Liver (tissue), 9 donors: Measurements from ENCODE around the gene CDC37. TPM values are rescaled to one million over a fixed set of nuclear protein-coding genes. Genes with fewer than 3 reads are reported as not detected.

Source experiments
- DNase-seq: peaks from one replicate; pipeline ENCODE4 v3.0.0-alpha.2; 2017; ENCODE audit warnings: low spot score
- H3K27ac ChIP-seq, 2 donors: one replicate each; pipeline ENCODE4 v1.7.0; 2013; ENCODE audit warnings: inconsistent platforms in 2 of 2, low read length in 2 of 2, control low read depth in 1 of 2, low read depth in 1 of 2, mild to moderate bottlenecking in 1 of 2
- H3K27me3 ChIP-seq, 4 donors: one replicate each; pipeline versions ENCODE4 v1.6.1 to v1.7.0; 2013; ENCODE audit warnings: low read length in 3 of 4, inconsistent platforms in 1 of 4, mild to moderate bottlenecking in 1 of 4, moderate library complexity in 1 of 4; ENCODE audit not compliant: control insufficient read depth in 4 of 4, insufficient read depth in 4 of 4
- H3K36me3 ChIP-seq, 4 donors: one replicate each; pipeline versions ENCODE4 v1.6.1 to v1.7.0; 2013; ENCODE audit warnings: low read length in 3 of 4, mild to moderate bottlenecking in 3 of 4, low read depth in 1 of 4, moderate library complexity in 1 of 4; ENCODE audit not compliant: control insufficient read depth in 4 of 4, insufficient read depth in 3 of 4
- H3K4me1 ChIP-seq, 4 donors: one replicate each; pipeline versions ENCODE4 v1.6.1 to v1.7.0; 2013; ENCODE audit warnings: low read length in 3 of 4, mild to moderate bottlenecking in 3 of 4, moderate library complexity in 1 of 4; ENCODE audit not compliant: control insufficient read depth in 4 of 4, insufficient read depth in 4 of 4
- H3K4me3 ChIP-seq, 3 donors: one replicate each; pipeline versions ENCODE4 v1.6.1 to v1.7.0; 2013; ENCODE audit warnings: low read length in 3 of 3, control low read depth in 1 of 3, low read depth in 1 of 3, mild to moderate bottlenecking in 1 of 3
- H3K9ac ChIP-seq, 2 donors: one replicate each; pipeline ENCODE4 v1.7.0; 2013; ENCODE audit warnings: low read length in 2 of 2, mild to moderate bottlenecking in 2 of 2, moderate library complexity in 2 of 2, control low read depth in 1 of 2, low read depth in 1 of 2
- H3K9me3 ChIP-seq, 4 donors: one replicate each; pipeline versions ENCODE4 v1.6.1 to v1.7.0; 2013; ENCODE audit warnings: low read length in 3 of 4; ENCODE audit not compliant: control insufficient read depth in 4 of 4
- ATF3 ChIP-seq: IDR thresholded peaks from 2 replicates; pipeline ENCODE4 v1.6.1; 2016; ENCODE audit warnings: antibody characterized with exemption
- CTCF ChIP-seq: fragments of 150-350 bp; IDR thresholded peaks from 2 replicates; pipeline ENCODE4 v1.5.1; 2017; ENCODE audit warnings: improper control_type of control experiment, low read depth, low read length; ENCODE audit not compliant: missing input control
- FOXA1 ChIP-seq: IDR thresholded peaks from 2 replicates; pipeline ENCODE4 v1.6.1; 2016; ENCODE audit warnings: antibody characterized with exemption
- FOXA2 ChIP-seq: IDR thresholded peaks from 2 replicates; pipeline ENCODE4 v1.6.1; 2016; ENCODE audit warnings: antibody characterized with exemption
- GABPA ChIP-seq, 2 donors: IDR thresholded peaks in 1 of 2; conservative IDR thresholded peaks in 1 of 2; 2 replicates each; pipeline ENCODE4 v1.6.1; 2016; ENCODE audit warnings: antibody characterized with exemption in 2 of 2, mild to moderate bottlenecking in 1 of 2, moderate library complexity in 1 of 2
- HNF4A ChIP-seq, 2 donors: conservative IDR thresholded peaks; 2 replicates each; pipeline ENCODE4 v1.6.1; 2016; ENCODE audit warnings: antibody characterized with exemption in 2 of 2, mild to moderate bottlenecking in 2 of 2
- HNF4G ChIP-seq: IDR thresholded peaks from 2 replicates; pipeline ENCODE4 v1.6.1; 2016; ENCODE audit warnings: antibody characterized with exemption
- JUND ChIP-seq, 2 donors: IDR thresholded peaks; 2 replicates each; pipeline ENCODE4 v1.6.1; 2016; ENCODE audit warnings: antibody characterized with exemption in 2 of 2
- NR2F2 ChIP-seq: IDR thresholded peaks from 2 replicates; pipeline ENCODE4 v1.6.1; 2016; ENCODE audit warnings: antibody characterized with exemption
- RAD21 ChIP-seq, 2 donors: IDR thresholded peaks; 2 replicates each; pipeline ENCODE4 v1.6.1; 2016; ENCODE audit warnings: antibody characterized with exemption in 2 of 2, mild to moderate bottlenecking in 2 of 2
- REST ChIP-seq: IDR thresholded peaks from 2 replicates; pipeline ENCODE4 v1.6.1; 2016; ENCODE audit warnings: antibody characterized with exemption, mild to moderate bottlenecking
- SP1 ChIP-seq: IDR thresholded peaks from 2 replicates; pipeline ENCODE4 v1.6.1; 2018; ENCODE audit warnings: antibody characterized with exemption, mild to moderate bottlenecking
- TAF1 ChIP-seq: conservative IDR thresholded peaks from 2 replicates; pipeline ENCODE4 v1.6.1; 2016; ENCODE audit warnings: antibody characterized with exemption, mild to moderate bottlenecking
- YY1 ChIP-seq: IDR thresholded peaks from 2 replicates; pipeline ENCODE4 v1.6.1; 2016; ENCODE audit warnings: antibody characterized with exemption, mild to moderate bottlenecking
- WGBS: extraction: QIAGEN DNeasy Blood & Tissue Kit; methylation state at CpG from one replicate; pipeline ENCODE4 v1.1.7; 2013; 5-methylcytosine and 5-hydroxymethylcytosine counted together
- polyA plus RNA-seq, 2 donors: library from polyadenylated mRNA; stranded (reverse) in 1 of 2; unstranded in 1 of 2; fragments of 200-250 nt in 1 of 2; fragments of >200 nt in 1 of 2; fragmentation: Nextera tagmentation in 1 of 2; extraction: Ambion mirVana in 1 of 2; gene quantifications; one replicate each; pipeline versions ENCODE4 v1.2.1 to v1.2.3, GENCODE V29; 2013 to 2015
- total RNA-seq, 2 donors: library from RNA; depleted of rRNA; stranded (reverse); fragments of >200 nt; gene quantifications; one replicate each; pipeline ENCODE4 v1.2.3, GENCODE V29; 2014
- donor health status: healthy.
- donor health status: healthy.
- donor health status: healthy.
- donor health status: healthy.
- donor health status: healthy.

The CDC37 gene
- total and polyA plus RNA-seq, 4 donors: 46.0 to 69.9 (median 56.8) TPM

DNA sequence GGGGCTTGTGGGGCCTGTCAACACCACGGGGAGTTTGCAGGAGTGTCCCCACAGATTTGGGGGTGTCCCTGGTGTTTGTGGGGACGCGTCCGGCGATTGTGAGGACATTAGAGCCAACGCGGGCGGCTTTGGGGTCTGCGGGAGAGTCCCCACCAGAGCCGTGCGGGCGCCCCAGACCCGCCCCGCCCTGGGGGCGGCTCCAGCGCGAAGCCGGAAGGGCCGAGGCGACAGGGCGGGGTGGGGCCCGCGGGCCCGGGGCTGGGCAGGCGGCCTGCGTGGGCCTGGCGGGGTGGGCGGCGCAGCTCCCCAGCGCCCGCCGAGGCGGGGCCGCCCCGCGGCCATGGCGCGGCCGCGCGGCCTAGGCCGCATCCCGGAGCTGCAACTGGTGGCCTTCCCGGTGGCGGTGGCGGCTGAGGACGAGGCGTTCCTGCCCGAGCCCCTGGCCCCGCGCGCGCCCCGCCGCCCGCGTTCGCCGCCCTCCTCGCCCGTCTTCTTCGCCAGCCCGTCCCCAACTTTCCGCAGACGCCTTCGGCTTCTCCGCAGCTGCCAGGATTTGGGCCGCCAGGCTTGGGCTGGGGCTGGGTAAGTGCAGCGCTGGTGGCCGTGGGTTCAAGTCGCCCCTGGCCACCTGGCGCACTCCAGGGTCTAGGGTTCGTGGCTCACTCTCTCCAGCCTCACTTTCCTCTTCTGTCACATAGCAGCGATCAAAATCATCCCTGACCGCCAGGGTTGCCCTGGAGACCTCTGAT lies 27.3 kb upstream of the CDC37 start:
- Histone ChIP-seq H3K4me3 (peak overlapping the region; percentile 2 to 50 (median 49)), H3K27ac (no peak overlapping the region), H3K36me3 (no peaks in the 10 kb centered on the region), H3K9ac (no peak overlapping the region), H3K27me3 (peaks cover 0 to 5% (median 2%) of the 10 kb centered on the region in 4 donors), H3K9me3 (no peaks in the 10 kb centered on the region), H3K4me1 (peaks cover 3 to 13% (median 8%) of the 10 kb centered on the region in 4 donors)
- TF ChIP-seq YY1 (no peak), TAF1 (no peak), GABPA (IDR thresholded peaks at IDR 0.05 in 1 of 2, conservative IDR thresholded peaks at IDR 0.05 in 1 of 2) (no peak), HNF4A (conservative IDR thresholded peaks at IDR 0.05) (no peak), RAD21 (IDR thresholded peaks at IDR 0.05) (no peak), REST (no peak), HNF4G (no peak), JUND (IDR thresholded peaks at IDR 0.05) (no peak)
- WGBS: 6% methylated on average over 75 of the region's 75 CpGs
- DNase-seq: no peak

- Histone ChIP-seq H3K9me3 (no peaks in the 10 kb centered on the region), H3K9ac (no peak overlapping the region), H3K36me3 (no peaks in the 10 kb centered on the region), H3K4me1 (peaks cover 7 to 18% (median 13%) of the 10 kb centered on the region in 4 donors), H3K27ac (no peak overlapping the region), H3K27me3 (peaks cover 0 to 5% (median 2%) of the 10 kb centered on the region in 4 donors), H3K4me3 (no peak overlapping the region)
- no peak for TF ChIP-seq HNF4A (conservative IDR thresholded peaks at IDR 0.05)
- DNase-seq: no peak
- 74% methylated on average over 5 of the region's 5 CpGs for WGBS
These were observed 25.6 kb upstream of the CDC37 start for GRCh38 chr19:10428996-10429381.

GRCh38 chr19:10427169-10427568 lies 23.8 kb upstream of the CDC37 start:
- H3K4me3 ChIP-seq: no peak overlapping the region
- peaks cover 7 to 17% (median 11%) of the 10 kb centered on the region in 4 donors for H3K4me1 ChIP-seq
- H3K27ac ChIP-seq: no peak overlapping the region
- no peak overlapping the region for H3K9ac ChIP-seq
- H3K9me3 ChIP-seq: no peaks in the 10 kb centered on the region
- peaks cover 0 to 5% (median 2%) of the 10 kb centered on the region in 4 donors for H3K27me3 ChIP-seq
- DNase-seq: no peak
- no peak for TF ChIP-seq SP1
- no peak for TF ChIP-seq REST
- no peak for TF ChIP-seq HNF4G
- no peak for TF ChIP-seq FOXA2
- TF ChIP-seq GABPA (IDR thresholded peaks at IDR 0.05 in 1 of 2, conservative IDR thresholded peaks at IDR 0.05 in 1 of 2): no peak
- TF ChIP-seq FOXA1: no peak
- no peak for TF ChIP-seq ATF3
- TF ChIP-seq YY1: no peak
- TF ChIP-seq CTCF: no peak
- no peak for TF ChIP-seq NR2F2
- no peak for TF ChIP-seq TAF1
- WGBS: 90% methylated on average over 6 of the region's 6 CpGs
- no peaks in the 10 kb centered on the region for H3K36me3 ChIP-seq
